HG02610 (cell line): Measurements from ENCODE around the gene FN3K.

ENCODE experiments used
- ATAC-seq: cut with Tn5 transposase; IDR thresholded peaks from one replicate; pipeline ENCODE4 v1.9.1; 2021; ENCODE audit warnings: mild to moderate bottlenecking, moderate library complexity; ENCODE audit not compliant: unreplicated experiment

FN3K gene

DNA sequence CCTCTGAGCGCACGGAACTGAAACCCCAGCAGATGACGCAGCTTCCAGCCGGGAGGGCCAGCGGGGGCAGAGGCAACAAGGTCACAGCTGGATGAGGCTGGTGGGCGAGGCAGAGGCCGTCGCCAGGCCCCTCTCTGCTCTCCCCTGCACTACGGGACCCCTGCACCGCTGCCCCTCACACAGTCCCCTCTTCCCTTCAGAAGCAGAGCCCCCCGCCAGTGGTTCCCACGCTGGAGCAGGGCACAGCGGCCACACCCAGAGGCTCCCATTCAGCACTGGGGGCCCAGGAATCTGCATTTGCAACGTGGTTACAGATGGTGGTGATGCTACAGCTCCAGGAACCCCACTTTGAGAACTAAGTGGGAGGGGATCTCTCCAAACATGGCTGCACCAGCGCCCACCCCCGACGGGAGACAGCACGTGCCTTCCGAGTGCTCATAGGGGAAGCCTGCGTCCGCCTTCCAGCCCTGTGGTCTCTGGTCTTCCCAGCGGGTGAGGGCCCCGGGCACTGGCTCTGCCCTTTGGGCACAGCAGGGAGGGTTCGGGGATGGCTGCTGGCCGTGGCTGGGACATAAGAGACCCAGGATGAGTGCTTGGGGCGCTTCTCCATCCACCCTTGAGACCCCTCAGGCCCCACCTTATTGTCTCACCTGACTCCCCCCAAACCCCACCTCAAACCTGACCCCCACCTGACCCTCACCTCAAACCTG, 32.2 kb upstream of the FN3K start:
- ATAC-seq: no peak

DNA sequence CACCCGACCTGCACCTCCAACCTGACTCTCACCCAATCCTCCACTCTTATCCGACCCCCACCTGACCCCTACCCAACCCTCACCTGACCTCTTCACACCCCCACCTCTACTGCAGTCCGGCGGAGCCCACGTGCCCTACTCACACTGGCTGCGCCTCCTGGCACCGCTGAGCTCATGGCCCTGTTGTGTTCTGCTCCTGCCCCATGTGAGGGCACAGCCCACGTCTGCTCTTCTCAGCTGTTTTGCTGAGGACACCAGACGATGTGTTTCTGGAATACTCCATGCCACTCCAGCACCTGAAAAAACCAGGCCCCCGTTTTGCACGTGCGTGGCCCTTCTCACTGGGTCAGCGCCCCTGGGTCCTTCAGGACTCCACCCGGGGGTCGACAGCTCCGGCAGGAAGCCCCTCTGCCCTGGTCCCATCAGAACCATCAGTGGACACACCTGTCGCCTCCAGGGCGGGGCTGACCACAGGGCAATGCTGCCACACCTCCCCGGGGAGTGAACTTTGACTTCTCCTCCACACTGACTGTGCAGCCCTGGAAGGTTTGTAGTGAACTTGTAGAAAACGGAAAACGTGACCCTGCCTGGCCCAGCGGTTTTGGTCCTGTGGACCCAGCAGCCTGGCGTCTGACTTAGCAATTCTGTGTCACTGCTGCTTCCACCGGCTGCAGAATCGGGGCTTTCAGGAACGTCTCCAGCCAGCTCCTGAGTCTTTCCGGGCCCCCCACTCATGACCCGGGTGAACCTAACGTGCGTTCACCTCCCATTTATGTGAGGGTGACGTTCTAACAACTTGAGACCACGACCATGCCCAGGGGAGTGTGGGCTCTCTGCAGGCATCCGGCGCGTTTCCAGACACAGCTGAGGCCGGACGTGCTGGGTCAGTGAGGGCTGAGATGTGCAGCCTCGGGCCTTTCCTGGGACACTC, 31.2 kb upstream of the FN3K start:
- ATAC-seq: no peak

DNA sequence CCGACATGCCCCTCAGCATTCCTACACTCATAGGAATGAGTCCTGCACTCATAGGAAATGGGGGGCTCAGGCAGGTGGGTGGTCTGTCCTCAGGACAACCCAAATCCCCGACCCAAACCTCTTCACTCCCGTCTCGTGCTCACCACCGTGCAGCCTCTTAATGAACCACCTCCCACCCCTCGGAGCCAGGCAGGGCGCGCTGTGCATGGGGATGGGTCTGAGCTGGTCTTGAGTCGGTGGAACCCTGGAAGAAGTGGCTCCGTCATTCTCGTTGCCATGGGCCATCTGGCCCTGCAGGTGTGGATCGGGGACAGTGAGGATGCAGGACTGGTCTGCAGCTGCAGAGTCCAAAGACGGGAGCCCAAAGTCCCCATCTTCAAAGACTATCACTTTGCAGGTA, 30.5 kb upstream of the FN3K start:
- no peak for ATAC-seq

DNA sequence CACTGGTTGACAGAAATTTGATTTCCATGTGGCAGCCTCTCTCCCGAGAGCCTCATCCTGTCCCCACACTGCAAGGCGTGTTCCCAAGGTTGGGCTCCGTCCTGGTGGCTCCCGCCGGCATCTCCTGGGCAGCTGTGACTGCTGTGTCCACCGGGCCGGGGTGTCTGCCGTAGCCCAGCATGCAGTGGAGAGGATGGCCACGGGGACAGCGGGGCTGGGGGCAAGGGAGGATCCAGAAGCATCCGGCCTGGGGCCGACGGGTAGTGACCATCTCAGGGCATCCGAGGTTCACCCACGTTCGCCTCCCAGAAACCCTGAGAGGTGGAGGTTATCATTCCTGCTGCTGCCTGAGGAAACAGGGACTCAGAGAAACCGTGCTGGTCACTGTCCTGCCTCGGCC, 29.7 kb upstream of the FN3K start:
- ATAC-seq: no peak

DNA sequence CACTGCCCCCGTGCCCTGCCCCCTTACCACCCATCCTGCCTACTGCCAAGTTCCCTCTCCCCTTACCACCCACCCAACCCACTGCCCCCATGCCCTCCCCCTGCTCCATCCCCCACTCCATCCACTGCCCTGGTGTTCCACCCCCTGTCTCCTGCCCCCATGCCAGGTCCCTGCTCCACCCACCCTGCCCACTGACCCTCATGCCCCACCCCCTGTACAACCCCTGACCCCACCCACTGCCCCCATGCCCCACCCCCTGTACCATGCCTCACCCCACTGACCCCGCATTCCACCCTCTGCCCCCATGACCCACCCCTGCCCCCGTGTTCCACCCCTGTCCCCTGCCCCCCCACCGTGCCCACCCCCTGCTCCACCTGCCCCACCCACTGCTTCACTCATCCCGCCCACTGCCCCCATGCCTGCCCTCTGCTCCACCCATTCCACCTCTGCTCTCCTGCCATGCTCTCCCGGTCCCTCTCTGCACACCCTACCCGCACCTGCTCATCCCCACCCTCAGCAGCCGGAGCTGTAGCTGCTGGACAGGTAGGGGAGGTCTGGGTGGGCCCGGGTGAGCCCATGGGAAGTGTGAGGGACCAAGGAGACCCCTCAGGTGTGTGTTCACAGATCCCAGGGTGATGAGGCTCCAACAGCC, 26.3 kb upstream of the FN3K start:
- ATAC-seq: no peak

DNA sequence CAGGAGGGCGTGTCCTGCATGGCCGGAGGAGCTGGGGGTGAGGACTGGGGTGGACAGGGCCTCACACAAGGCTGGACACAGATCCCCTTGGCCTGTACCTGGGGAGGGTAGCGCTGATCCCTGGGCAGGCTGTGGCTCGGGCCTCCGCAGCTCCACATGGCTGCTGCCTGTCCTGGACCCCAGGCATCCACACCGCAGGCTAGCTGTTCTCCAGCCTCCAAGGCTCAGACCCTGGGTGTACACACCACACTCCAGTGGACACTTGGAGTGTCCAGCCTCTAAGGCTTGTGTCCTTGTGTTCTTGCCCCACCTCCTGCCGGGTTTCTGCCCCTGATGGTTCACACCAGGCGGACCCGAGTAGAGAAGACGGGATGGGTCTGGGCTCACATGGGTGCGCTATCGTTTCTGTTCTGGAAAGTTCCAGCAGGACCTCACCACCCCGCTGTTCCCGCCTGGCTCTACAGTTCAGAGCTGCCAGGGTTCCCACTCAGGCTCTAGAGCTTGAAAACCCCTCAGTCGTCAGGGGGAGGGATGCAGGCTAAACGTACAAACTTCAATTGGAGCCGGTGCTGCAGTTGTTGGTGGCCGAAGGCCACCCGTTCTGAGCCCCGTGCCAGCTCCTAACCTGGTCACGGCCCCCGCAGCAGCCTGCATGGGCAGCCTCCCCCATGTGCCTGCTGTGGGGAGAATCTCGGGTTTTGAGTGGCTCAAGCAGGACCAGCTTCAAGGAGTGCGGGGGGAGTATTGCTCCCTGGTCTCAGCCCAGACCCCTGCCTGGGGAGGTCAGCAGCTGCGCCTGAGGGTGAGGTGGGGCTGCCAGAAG, 25.5 kb upstream of the FN3K start:
- ATAC-seq: no peak

DNA sequence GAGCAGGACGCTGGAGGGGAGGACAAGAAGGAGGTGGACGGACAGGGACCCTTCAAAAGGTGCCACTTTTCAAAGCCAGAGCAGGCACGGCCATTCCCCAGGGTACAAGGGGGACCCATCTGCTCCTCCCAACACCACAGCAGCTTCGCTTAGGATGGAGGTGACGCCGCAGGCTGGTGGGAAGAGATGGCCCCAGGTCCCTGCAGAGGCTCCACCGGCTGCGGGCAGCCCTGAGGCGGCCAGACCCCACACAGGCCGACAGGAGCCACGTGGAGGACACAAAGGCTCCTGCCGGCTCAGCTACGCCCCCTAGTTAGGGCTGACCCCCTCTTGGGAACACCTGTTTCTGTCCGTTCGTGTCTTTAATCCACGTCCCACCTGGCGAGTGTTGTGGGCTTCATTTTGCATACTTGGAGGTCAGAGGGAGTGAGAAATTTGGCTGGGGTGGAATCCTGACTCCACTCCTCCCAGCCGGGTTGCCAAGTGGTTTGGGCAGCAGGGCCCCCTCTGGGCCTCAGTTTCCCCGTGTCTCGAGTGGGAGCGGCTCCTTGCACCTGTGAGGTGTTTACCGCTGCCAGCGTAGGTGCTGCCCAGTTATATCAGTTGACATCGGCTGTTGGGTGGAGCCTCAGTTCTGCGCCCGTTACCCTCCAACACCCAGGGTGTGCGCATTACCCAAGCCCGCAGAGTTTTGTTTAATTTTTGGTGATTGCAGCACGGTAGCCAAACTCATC, 24.7 kb upstream of the FN3K start:
- ATAC-seq: no peak

DNA sequence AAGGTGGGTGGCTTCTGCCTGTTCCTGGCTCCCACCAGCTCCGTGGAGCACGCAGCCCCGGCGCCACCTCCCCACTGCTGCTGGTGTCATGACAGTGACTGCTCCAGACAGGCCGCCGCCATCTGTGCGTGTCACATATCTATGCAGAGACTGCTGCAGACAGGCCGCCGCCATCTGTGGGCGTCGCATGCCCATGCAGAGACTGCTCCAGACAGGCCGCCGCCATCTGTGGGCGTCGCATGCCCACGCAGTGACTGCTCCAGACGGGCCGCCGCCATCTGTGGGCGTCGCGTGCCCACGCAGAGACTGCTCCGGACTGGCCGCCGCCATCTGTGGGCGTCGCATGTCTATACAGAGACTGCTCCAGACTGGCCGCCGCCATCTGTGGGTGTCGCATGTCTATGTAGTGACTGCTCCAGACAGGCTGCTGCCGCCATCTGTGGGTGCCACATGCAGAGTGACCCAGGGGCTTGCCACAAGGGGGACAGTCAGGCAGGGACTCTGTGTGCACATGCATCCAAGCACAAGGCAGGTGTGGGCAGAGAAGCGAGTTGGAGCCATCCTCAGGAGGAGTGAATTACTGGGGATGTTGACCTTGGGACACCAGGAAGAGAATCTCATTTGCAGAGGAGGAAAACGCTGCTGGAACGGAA, 22.2 kb upstream of the FN3K start:
- ATAC-seq: no peak

DNA sequence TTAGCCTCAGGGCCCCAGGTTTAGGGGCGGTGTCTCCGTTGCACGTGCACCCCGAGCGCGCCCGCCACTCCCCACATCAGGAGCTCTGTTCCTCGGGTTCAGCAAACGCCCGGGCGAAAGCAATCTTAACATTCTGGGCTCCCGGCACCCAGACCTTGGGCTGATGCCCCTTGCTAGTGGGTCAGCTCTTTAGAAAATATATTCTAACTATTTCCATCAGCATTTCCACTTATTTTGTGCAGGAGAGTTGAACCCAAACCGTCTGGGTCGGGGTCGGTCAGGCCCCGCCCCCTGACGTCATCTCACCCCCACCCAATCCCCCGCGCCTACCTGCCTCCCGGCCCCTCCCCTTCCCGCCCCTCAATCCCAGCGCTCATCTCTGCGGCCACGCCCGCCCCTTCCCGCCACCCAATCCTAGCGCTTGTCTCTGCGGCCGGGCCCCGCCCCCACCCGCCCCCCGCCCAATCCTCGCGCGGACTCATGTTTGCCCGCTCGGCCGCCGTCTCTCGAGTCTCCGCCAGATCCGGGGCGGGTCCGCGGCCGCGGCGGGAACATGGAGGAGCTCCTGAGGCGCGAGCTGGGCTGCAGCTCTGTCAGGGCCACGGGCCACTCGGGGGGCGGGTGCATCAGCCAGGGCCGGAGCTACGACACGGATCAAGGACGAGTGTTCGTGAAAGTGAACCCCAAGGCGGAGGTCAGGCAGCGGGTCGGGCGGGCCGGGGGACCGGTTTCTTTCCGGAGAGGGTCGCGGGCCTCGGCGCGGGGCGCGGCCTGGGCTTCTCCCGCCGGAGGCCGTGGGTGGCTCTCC, 19.0 kb upstream of the FN3K start, which contains the start of gene FN3KRP:
Gene FN3KRP (plus strand): TSS at position 504 of the 808 bp plus-strand sequence. CDS start 50 bp downstream, at position 554.
- ATAC-seq: peak; percentile 63

DNA sequence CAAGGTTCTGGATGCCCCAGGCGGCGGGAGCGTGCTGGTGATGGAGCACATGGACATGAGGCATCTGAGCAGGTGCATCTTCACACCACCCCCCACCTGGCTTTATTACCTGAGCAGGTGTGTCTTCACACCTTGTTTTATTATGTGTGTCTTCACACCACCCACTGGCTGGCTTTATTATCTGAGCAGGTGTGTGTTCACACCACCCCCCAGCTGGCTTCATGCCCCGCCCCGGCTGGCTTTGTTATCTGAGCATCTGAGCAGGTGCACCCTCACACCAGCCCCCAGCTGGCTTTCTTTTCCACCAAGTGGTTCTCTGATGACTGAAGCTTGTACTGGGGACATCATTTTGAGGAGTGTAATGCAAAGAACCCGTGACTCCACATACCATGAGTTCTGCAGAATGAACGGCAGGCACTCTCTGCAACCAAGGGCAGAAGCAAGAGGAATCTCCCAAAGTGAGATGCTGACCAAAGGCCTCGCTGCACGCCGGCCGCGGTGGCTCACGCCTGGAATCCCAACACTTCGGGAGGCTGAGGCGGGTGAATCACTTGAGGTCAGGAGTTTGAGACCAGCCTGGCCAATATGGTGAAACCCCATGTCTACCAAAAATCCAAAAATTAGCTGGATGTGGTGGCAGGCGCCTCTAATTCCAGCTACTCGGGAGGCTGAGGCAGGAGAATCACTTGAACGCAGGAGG, 16.3 kb upstream of the FN3K start:
- no peak for ATAC-seq

DNA sequence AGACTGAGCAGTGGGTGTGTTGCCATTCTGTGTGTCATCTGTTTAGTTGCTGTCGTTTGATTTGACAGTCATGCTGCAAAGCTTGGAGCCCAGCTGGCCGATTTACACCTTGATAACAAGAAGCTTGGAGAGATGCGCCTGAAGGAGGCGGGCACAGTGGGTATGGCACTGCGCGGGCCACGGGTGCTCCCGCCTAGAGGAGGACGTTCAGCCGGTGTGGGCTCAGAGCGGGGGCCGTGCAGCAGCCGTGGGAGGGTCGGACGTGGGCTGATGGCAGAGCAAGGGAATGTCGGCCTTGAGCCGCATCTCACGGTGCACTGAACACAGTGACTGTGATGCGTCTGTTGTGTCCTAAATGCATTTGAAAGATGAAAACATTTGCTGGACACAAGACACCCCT, 15.2 kb upstream of the FN3K start:
- no peak for ATAC-seq

DNA sequence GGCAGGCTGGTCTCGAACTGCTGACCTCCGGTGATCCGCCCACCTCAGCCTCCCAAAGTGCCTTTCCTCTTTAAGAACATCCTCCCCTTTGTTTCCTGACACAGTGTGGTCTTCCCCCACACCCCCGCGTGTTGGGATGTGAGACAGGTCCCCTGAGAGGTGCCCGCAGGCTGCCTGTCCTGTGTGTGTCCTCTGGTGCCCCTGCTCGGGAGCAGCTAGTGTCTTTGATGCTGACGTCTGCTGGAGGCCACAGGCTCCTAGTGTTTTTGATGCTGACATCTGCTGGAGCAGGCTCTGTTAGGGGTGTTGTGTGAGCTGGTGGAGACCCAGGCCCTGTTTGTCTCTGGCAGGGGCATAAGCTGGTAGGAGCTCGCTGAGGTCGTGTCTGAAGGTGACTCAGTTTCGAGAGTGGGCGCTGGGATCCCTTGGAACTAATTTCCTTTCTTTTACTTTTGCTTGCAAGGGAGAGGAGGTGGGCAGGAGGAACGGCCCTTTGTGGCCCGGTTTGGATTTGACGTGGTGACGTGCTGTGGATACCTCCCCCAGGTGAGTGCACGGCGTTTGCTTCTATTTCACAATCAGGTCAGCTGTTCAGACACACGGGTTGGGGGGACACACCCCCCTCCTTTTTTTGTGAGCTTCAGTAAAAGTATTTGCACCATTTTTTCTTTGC, 12.9 kb upstream of the FN3K start:
- ATAC-seq: no peak

DNA sequence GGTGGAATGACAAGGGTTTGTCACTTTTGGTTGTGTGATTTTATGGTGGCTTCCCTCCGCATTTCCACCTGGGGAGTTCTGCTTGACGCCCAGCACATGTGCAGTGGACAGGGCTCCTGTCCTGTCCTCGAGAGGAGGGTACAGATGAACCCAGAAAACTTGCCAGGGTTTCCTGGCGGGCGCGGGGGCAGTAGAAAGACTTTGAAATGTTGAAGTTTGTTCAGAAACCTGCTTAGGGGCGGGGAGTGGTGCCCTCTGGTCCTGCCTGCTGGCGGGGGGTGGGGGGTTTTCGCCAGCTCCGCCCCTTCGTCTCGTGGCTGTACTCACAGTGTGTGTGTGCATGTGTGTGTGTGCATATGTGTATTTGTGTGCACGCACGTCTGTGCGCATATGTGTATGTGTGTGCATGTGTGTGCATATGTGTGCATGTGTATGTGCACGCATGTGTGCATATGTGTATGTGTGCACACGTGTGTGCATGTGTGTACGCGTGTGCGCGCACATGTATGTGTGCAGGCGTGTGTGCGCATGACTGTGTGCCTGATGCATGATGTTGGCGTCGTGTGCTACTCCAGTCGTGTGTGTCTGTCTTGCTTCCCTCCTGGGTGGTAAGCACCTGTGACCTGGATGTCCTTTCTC, 12.1 kb upstream of the FN3K start:
- ATAC-seq: no peak

DNA sequence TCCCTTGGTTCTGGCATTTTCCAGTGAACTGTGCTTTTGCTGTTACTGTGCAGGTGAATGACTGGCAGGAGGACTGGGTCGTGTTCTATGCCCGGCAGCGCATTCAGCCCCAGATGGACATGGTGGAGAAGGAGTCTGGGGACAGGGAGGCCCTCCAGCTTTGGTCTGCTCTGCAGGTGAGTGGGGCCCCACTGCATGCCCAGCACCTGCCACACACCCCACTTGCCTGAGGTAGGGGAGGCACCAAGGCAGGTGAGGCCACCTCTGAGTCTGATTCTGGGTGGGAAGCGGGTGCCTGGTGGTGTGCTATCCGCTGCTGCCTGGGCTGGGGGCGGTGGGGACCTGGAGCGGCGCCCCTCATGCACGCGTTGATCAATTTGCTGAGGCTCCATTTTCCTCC, 9.0 kb upstream of the FN3K start:
- ATAC-seq: no peak

DNA sequence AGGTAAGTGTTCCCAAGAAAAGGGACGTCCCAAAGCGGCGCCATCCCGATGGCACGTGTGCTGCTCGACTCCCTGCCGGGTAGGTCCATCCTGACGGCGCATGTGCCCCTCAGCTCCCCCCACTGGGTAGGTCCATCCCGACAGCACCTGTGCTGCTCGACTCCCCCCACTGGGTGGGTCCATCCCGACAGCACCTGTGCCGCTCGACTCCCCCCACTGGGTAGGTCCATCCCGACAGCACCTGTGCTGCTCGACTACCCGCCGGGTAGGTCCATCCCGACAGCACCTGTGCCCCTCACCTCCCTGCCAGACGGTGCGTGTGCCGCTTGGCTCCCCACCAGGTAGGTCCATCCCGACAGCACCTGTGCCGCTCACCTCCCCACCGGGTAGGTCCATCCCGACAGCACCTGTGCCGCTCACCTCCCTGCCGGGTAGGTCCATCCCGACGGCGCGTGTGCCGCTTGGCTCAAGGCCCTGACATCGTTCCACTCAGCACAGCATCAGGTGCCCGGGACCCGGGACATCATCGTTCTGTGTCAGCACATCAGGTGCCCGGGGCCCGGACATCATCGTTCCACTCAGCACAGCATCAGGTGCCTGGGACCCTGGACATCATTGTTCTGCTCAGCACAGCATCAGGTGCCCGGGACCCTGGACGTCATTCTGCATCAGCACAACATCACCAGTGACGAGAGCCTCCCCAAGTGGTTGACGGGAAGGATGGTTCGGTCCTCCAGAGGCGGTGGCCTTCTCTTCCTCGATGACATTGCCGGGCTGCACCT, 5.7 kb upstream of the FN3K start:
- ATAC-seq: no peak

DNA sequence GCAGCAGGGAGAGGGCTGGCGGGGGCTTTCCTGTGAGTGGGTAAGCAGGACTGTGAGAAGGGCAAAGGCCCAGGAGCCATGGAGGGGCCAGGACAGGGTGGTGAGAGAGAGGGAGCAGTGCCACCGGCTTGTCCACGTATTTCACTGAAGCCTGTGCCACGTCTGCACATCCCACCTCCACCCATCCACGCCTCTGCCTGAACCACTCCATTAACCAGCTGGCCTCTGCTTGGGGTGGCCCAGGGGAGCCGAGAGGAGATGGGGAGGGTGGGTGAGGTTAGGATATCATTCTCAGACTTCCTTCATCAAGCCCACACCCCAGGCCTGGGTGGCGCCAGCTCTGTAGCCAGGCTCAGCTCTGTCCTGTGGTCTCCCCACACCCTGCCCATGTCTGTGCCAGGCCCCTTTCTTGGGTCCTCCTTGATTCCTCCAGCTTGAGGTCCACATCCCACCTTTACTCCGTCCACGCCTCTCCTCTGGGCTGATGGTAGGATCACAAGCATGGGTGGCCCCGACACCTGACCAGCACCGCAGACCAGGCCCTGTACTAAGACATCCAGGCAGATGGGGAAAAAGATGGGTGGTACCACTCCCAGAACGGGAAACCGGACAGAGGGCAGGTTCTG, 3.2 kb upstream of the FN3K start:
- ATAC-seq: no peak
